Measurements from ENCODE around the gene KNG1. TPM values are rescaled to one million over a fixed set of nuclear protein-coding genes. Genes with fewer than 3 reads are reported as not detected.

Gene KNG1
- total RNA-seq, 1 donor from 2014 or later, result not detected

Small RNA genes within 50 kb of the gene (small RNA-seq; reads per million reads assigned to genes)
- gene RF00092, result not detected
- not detected for gene RNU6-1105P
- not detected for gene SNORA4
- not detected for gene SNORA63
- not detected for gene SNORA81
- not detected for gene SNORD2

Other genes starting within 250 kb of the KNG1 start
- gene CRYGS, start 173.0 kb upstream of the KNG1 start, total RNA-seq, result 1.6 TPM
- 32.2 TPM for gene TBCCD1, start 150.0 kb upstream of the KNG1 start, total RNA-seq
- 31.4 TPM for gene DNAJB11, start 146.6 kb upstream of the KNG1 start, total RNA-seq
- not detected for gene AHSG, start 104.3 kb upstream of the KNG1 start, total RNA-seq
- gene FETUB, start 77.0 kb upstream of the KNG1 start, total RNA-seq, result not detected
- gene HRG, start 51.3 kb upstream of the KNG1 start, total RNA-seq, result not detected
- 1,507 TPM for gene EIF4A2, start 66.2 kb downstream of the KNG1 start, total RNA-seq
- 22.8 TPM for gene RFC4, start 89.1 kb downstream of the KNG1 start, total RNA-seq
- not detected for gene ADIPOQ, start 125.4 kb downstream of the KNG1 start, total RNA-seq
- 33.8 TPM for gene ST6GAL1, start 213.2 kb downstream of the KNG1 start, total RNA-seq

Data from frontal cortex (tissue), 1 donor.